ENCODE data around the gene LAX1.
A peak's percentile ranks its signal among the peaks of the same experiment; 100 is the strongest.

LAX1 gene

GRCh38 chr1:203795441-203796235 is 30.7 kb downstream of the LAX1 start, which contains the start of the genes ZBED6 and ZC3H11A:
Gene ZBED6, plus strand, starts transcription at chr1:203795623. Its CDS starts 1,900 bp downstream, at chr1:203797523.
Gene ZC3H11A, plus strand, starts transcription at chr1:203795623. Its CDS starts 21,448 bp downstream, at chr1:203817071.
- peak within 1 kb of the TSS; percentile 75 to 93 (median 84) for H3K4me3 ChIP-seq (ENCODE audit: control insufficient read depth in 1 of 7, extremely low read depth in 1 of 7, insufficient read depth in 4 of 7, low read depth in 2 of 7, low read length in 6 of 7)
- POLR2A ChIA-PET = no interaction called here
- H3K36me3 ChIP-seq (ENCODE audit: control insufficient read depth in 4 of 4, insufficient read depth in 4 of 4, low read length in 3 of 4) = peaks cover 13 to 33% (median 18%) of the 10 kb centered on the region in 4 experiments
- no peaks in the 10 kb centered on the region for H3K27me3 ChIP-seq (replicated peaks in 2 of 5; ENCODE audit: control insufficient read depth in 4 of 5, insufficient read depth in 5 of 5, low read length in 4 of 5)
- peaks cover 0 to 2% (median 0%) of the 10 kb centered on the region in 5 experiments for H3K9me3 ChIP-seq (ENCODE audit: control extremely low read depth in 1 of 5, control insufficient read depth in 4 of 5, insufficient read depth in 2 of 5, low read depth in 1 of 5, low read length in 4 of 5)
- WGBS (ENCODE audit: insufficient coverage) = under 1% methylated on average over 27 of the region's 59 CpGs
- CTCF ChIA-PET = no interaction called here
- peaks cover 10 to 32% (median 14%) of the 10 kb centered on the region in 4 experiments for H3K4me1 ChIP-seq (ENCODE audit: control extremely low read depth in 1 of 4, control insufficient read depth in 4 of 4, insufficient read depth in 4 of 4, low read length in 3 of 4)
- DNase-seq = peak; percentile 98 to 99 (median 99)
- peak within 1 kb of the TSS; percentile 92 to 96 for H3K27ac ChIP-seq (ENCODE audit: insufficient read depth in 1 of 2, low read depth in 1 of 2, low read length in 2 of 2, poor library complexity in 1 of 2, severe bottlenecking in 2 of 2)

GRCh38 chr1:203796236-203796605 is 31.2 kb downstream of the LAX1 start:
- peaks cover 13 to 34% (median 18%) of the 10 kb centered on the region in 4 experiments for H3K36me3 ChIP-seq (ENCODE audit: control insufficient read depth in 4 of 4, insufficient read depth in 4 of 4, low read length in 3 of 4)
- DNase-seq = peak in 2 of 3 donors; percentile 33 to 43
- ChIA-PET CTCF (interaction anchor here (0.7 kb wide), 1 partner anchor 19 kb away, joined by 3 read pairs; no protein-coding TSS in a partner anchor), POLR2A (no interaction called here)
- H3K27ac ChIP-seq (ENCODE audit: insufficient read depth in 1 of 2, low read depth in 1 of 2, low read length in 2 of 2, poor library complexity in 1 of 2, severe bottlenecking in 2 of 2) = peak overlapping the region; percentile 92 to 96
- H3K27me3 ChIP-seq (replicated peaks in 2 of 5; ENCODE audit: control insufficient read depth in 4 of 5, insufficient read depth in 5 of 5, low read length in 4 of 5) = no peaks in the 10 kb centered on the region
- H3K4me1 ChIP-seq (ENCODE audit: control extremely low read depth in 1 of 4, control insufficient read depth in 4 of 4, insufficient read depth in 4 of 4, low read length in 3 of 4) = peaks cover 10 to 32% (median 14%) of the 10 kb centered on the region in 4 experiments
- H3K9me3 ChIP-seq (ENCODE audit: control extremely low read depth in 1 of 5, control insufficient read depth in 4 of 5, insufficient read depth in 2 of 5, low read depth in 1 of 5, low read length in 4 of 5) = peaks cover 0 to 2% (median 0%) of the 10 kb centered on the region in 5 experiments
- 0% methylated on average over 7 of the region's 12 CpGs for WGBS (ENCODE audit: insufficient coverage)
- peak overlapping the region; percentile 75 to 93 (median 84) for H3K4me3 ChIP-seq (ENCODE audit: control insufficient read depth in 1 of 7, extremely low read depth in 1 of 7, insufficient read depth in 4 of 7, low read depth in 2 of 7, low read length in 6 of 7)

GRCh38 chr1:203797216-203797615 is 32.2 kb downstream of the LAX1 start:
- Histone ChIP-seq H3K27me3 (replicated peaks in 2 of 5; ENCODE audit: control insufficient read depth in 4 of 5, insufficient read depth in 5 of 5, low read length in 4 of 5) (no peaks in the 10 kb centered on the region), H3K27ac (ENCODE audit: insufficient read depth in 1 of 2, low read depth in 1 of 2, low read length in 2 of 2, poor library complexity in 1 of 2, severe bottlenecking in 2 of 2) (no peak overlapping the region), H3K36me3 (ENCODE audit: control insufficient read depth in 4 of 4, insufficient read depth in 4 of 4, low read length in 3 of 4) (peaks cover 15 to 39% (median 19%) of the 10 kb centered on the region in 4 experiments), H3K4me1 (ENCODE audit: control extremely low read depth in 1 of 4, control insufficient read depth in 4 of 4, insufficient read depth in 4 of 4, low read length in 3 of 4) (peaks cover 10 to 33% (median 14%) of the 10 kb centered on the region in 4 experiments), H3K4me3 (ENCODE audit: control insufficient read depth in 1 of 7, extremely low read depth in 1 of 7, insufficient read depth in 4 of 7, low read depth in 2 of 7, low read length in 6 of 7) (peak overlapping the region in 6 of 7 experiments; percentile 75 to 93 (median 88)), H3K9me3 (ENCODE audit: control extremely low read depth in 1 of 5, control insufficient read depth in 4 of 5, insufficient read depth in 2 of 5, low read depth in 1 of 5, low read length in 4 of 5) (peaks cover 0 to 2% (median 0%) of the 10 kb centered on the region in 5 experiments)
- CTCF ChIA-PET = interaction anchor here (0.7 kb wide), 1 partner anchor 20 kb away, joined by 3 read pairs; no protein-coding TSS in a partner anchor
- POLR2A ChIA-PET = no interaction called here
- DNase-seq = no peak
- WGBS (ENCODE audit: insufficient coverage) = 100% methylated on average over 1 of the region's 2 CpGs

GRCh38 chr1:203797948-203798655 is 33.1 kb downstream of the LAX1 start:
- DNase-seq = peak in 2 of 3 donors; percentile 13 to 15
- CTCF ChIA-PET = no interaction called here
- POLR2A ChIA-PET = no interaction called here
- Histone ChIP-seq H3K4me3 (ENCODE audit: control insufficient read depth in 1 of 7, extremely low read depth in 1 of 7, insufficient read depth in 4 of 7, low read depth in 2 of 7, low read length in 6 of 7) (no peak overlapping the region), H3K4me1 (ENCODE audit: control extremely low read depth in 1 of 4, control insufficient read depth in 4 of 4, insufficient read depth in 4 of 4, low read length in 3 of 4) (peaks cover 10 to 33% (median 14%) of the 10 kb centered on the region in 4 experiments), H3K36me3 (ENCODE audit: control insufficient read depth in 4 of 4, insufficient read depth in 4 of 4, low read length in 3 of 4) (peaks cover 16 to 42% (median 22%) of the 10 kb centered on the region in 4 experiments), H3K27ac (ENCODE audit: insufficient read depth in 1 of 2, low read depth in 1 of 2, low read length in 2 of 2, poor library complexity in 1 of 2, severe bottlenecking in 2 of 2) (no peak overlapping the region), H3K9me3 (ENCODE audit: control extremely low read depth in 1 of 5, control insufficient read depth in 4 of 5, insufficient read depth in 2 of 5, low read depth in 1 of 5, low read length in 4 of 5) (peaks cover 0 to 2% (median 0%) of the 10 kb centered on the region in 5 experiments), H3K27me3 (replicated peaks in 2 of 5; ENCODE audit: control insufficient read depth in 4 of 5, insufficient read depth in 5 of 5, low read length in 4 of 5) (no peaks in the 10 kb centered on the region)
- WGBS (ENCODE audit: insufficient coverage) = 100% methylated on average over 1 of the region's 6 CpGs

GRCh38 chr1:203799157-203799556 is 34.2 kb downstream of the LAX1 start:
- ChIA-PET CTCF (no interaction called here), POLR2A (no interaction called here)
- Histone ChIP-seq H3K27me3 (replicated peaks in 2 of 5; ENCODE audit: control insufficient read depth in 4 of 5, insufficient read depth in 5 of 5, low read length in 4 of 5) (no peaks in the 10 kb centered on the region), H3K9me3 (ENCODE audit: control extremely low read depth in 1 of 5, control insufficient read depth in 4 of 5, insufficient read depth in 2 of 5, low read depth in 1 of 5, low read length in 4 of 5) (peaks cover 0 to 2% (median 0%) of the 10 kb centered on the region in 5 experiments), H3K4me1 (ENCODE audit: control extremely low read depth in 1 of 4, control insufficient read depth in 4 of 4, insufficient read depth in 4 of 4, low read length in 3 of 4) (peaks cover 10 to 33% (median 14%) of the 10 kb centered on the region in 4 experiments), H3K36me3 (ENCODE audit: control insufficient read depth in 4 of 4, insufficient read depth in 4 of 4, low read length in 3 of 4) (peaks cover 18 to 48% (median 28%) of the 10 kb centered on the region in 4 experiments), H3K27ac (ENCODE audit: insufficient read depth in 1 of 2, low read depth in 1 of 2, low read length in 2 of 2, poor library complexity in 1 of 2, severe bottlenecking in 2 of 2) (no peak overlapping the region), H3K4me3 (ENCODE audit: control insufficient read depth in 1 of 7, extremely low read depth in 1 of 7, insufficient read depth in 4 of 7, low read depth in 2 of 7, low read length in 6 of 7) (no peak overlapping the region)
- 100% methylated on average over 4 of the region's 4 CpGs for WGBS (ENCODE audit: insufficient coverage)
- no peak for DNase-seq

GRCh38 chr1:203799971-203800370 is 35.0 kb downstream of the LAX1 start:
- no CpG with 5 or more reads among the region's 1 CpG for WGBS (ENCODE audit: insufficient coverage)
- no peak for DNase-seq
- ChIA-PET POLR2A (no interaction called here), CTCF (no interaction called here)
- Histone ChIP-seq H3K4me3 (ENCODE audit: control insufficient read depth in 1 of 7, extremely low read depth in 1 of 7, insufficient read depth in 4 of 7, low read depth in 2 of 7, low read length in 6 of 7) (peak overlapping the region in 1 of 7 experiments; percentile 11), H3K27me3 (replicated peaks in 2 of 5; ENCODE audit: control insufficient read depth in 4 of 5, insufficient read depth in 5 of 5, low read length in 4 of 5) (no peaks in the 10 kb centered on the region), H3K9me3 (ENCODE audit: control extremely low read depth in 1 of 5, control insufficient read depth in 4 of 5, insufficient read depth in 2 of 5, low read depth in 1 of 5, low read length in 4 of 5) (peaks cover 0 to 2% (median 0%) of the 10 kb centered on the region in 5 experiments), H3K36me3 (ENCODE audit: control insufficient read depth in 4 of 4, insufficient read depth in 4 of 4, low read length in 3 of 4) (peaks cover 18 to 48% (median 29%) of the 10 kb centered on the region in 4 experiments), H3K27ac (ENCODE audit: insufficient read depth in 1 of 2, low read depth in 1 of 2, low read length in 2 of 2, poor library complexity in 1 of 2, severe bottlenecking in 2 of 2) (no peak overlapping the region), H3K4me1 (ENCODE audit: control extremely low read depth in 1 of 4, control insufficient read depth in 4 of 4, insufficient read depth in 4 of 4, low read length in 3 of 4) (peaks cover 6 to 31% (median 13%) of the 10 kb centered on the region in 4 experiments)
